ENCODE measurements around the gene RNF175. TPM values are rescaled to one million over a fixed set of nuclear protein-coding genes. Genes with fewer than 3 reads are reported as not detected.
A peak's percentile ranks its signal among the peaks of the same experiment; 100 is the strongest.

RNF175 gene
- total RNA-seq, 1 donor from 2014 or later: not detected

GRCh38 chr4:153789741-153790499 is 30.1 kb upstream of the RNF175 start:
- H3K36me3 Mint-ChIP-seq (ENCODE audit: low read depth): no peaks in the 10 kb centered on the region
- no peaks in the 10 kb centered on the region for H3K9me3 Mint-ChIP-seq
- H3K4me3 Mint-ChIP-seq: no peak overlapping the region
- DNase-seq: no peak
- H3K27me3 Mint-ChIP-seq: peaks cover 92% of the 10 kb centered on the region
- peaks cover 23% of the 10 kb centered on the region for H3K4me1 Mint-ChIP-seq
- intact Hi-C loops (cut with micrococcal nuclease): loop anchor here (5.0 to 10.0 kb wide), 3 partner anchors 235 to 952 kb away; partner anchors contain the start of genes DCHS2 and LRAT
- no peak overlapping the region for H3K27ac Mint-ChIP-seq

DNA sequence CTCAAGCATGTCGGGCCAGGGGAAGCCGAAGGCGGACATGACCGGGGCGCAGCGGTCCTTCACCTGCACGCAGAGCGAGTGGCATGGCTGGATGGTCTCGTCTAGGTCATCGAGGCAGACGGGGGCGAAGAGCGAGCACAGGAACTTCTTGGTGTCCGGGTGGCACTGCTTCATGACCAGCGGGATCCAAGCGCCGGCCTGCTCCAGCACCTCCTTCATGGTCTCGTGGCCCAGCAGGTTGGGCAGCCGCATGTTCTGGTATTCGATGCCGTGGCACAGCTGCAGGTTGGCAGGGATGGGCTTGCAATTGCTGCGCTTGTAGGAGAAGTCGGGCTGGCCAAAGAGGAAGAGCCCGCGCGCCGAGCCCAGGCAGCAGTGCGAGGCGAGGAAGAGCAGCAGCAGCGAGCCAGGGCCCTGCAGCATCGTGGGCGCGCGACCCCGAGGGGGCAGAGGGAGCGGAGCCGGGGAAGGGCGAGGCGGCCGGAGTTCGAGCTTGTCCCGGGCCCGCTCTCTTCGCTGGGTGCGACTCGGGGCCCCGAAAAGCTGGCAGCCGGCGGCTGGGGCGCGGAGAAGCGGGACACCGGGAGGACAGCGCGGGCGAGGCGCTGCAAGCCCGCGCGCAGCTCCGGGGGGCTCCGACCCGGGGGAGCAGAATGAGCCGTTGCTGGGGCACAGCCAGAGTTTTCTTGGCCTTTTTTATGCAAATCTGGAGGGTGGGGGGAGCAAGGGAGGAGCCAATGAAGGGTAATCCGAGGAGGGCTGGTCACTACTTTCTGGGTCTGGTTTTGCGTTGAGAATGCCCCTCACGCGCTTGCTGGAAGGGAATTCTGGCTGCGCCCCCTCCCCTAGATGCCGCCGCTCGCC is 28.8 kb upstream of the RNF175 start, which contains the start of gene SFRP2:
SFRP2 (minus strand) TSS at position 671 of the 864 bp plus-strand sequence; CDS start at position 423, 248 bp downstream.
- H3K27me3 Mint-ChIP-seq: peaks cover 88% of the 10 kb centered on the region
- peak; percentile 56 for DNase-seq
- H3K4me3 Mint-ChIP-seq: no peak within 1 kb of the TSS

DNA sequence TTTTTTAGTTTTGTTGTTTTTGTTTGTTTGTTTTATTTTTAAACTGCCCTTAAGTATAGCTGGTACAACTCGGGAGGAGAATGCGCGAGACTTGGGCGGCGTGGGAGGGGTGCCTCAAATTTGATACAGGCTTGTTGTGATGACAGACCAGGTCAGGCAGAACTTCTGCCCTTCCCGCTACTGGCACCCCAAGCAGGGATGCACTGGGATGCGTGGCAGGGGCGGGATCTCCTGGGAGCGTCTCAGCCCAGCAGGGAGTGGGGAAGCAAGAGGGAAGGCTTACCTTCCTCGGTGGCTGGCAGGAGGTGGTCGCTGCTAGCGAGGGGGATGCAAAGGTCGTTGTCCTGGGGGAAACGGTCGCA is 28.2 kb upstream of the RNF175 start:
- Mint-ChIP-seq H3K36me3 (ENCODE audit: low read depth) (no peaks in the 10 kb centered on the region), H3K27me3 (peaks cover 88% of the 10 kb centered on the region), H3K27ac (peak overlapping the region; percentile 34), H3K9me3 (no peaks in the 10 kb centered on the region), H3K4me3 (no peak overlapping the region), H3K4me1 (peaks cover 23% of the 10 kb centered on the region)
- no peak for DNase-seq
- intact Hi-C loops (cut with micrococcal nuclease): loop anchor here (5.0 to 10.0 kb wide), 3 partner anchors 237 to 954 kb away; partner anchors contain the start of genes DCHS2 and LRAT

More for the DNA sequence above, 28.8 kb upstream of the RNF175 start, which contains the start of gene SFRP2:
- H3K27ac Mint-ChIP-seq: peak within 1 kb of the TSS; percentile 37
- no peaks in the 10 kb centered on the region for H3K9me3 Mint-ChIP-seq
- no peaks in the 10 kb centered on the region for H3K36me3 Mint-ChIP-seq (ENCODE audit: low read depth)
- intact Hi-C loops (cut with micrococcal nuclease): loop anchor here (5.0 to 10.0 kb wide), 3 partner anchors 236 to 954 kb away; partner anchors contain the start of genes DCHS2 and LRAT
- peaks cover 23% of the 10 kb centered on the region for H3K4me1 Mint-ChIP-seq

DNA sequence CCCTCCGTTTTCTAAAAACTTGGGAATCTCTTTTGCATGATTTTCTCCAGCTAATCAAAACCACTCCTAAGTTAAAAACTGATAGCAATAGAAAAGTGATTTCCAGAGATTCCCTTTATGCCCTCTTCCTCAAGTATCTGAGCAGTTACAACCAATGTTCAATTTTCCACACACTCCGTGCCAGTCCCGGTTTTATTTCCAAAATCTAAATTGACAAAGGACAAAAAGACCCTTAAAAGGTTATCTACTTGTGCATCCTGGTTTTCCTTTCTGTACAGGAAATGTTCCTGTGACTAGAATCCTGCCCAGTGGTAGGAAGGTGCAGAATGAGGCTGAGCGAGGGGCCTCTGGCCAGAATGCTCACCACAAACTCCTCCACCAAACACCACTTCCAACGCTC is 27.8 kb upstream of the RNF175 start:
- Mint-ChIP-seq H3K27me3 (peaks cover 86% of the 10 kb centered on the region), H3K36me3 (ENCODE audit: low read depth) (no peaks in the 10 kb centered on the region), H3K9me3 (no peaks in the 10 kb centered on the region), H3K4me3 (no peak overlapping the region), H3K27ac (no peak overlapping the region), H3K4me1 (peaks cover 21% of the 10 kb centered on the region)
- intact Hi-C loops (cut with micrococcal nuclease): loop anchor here (5.0 to 10.0 kb wide), 3 partner anchors 237 to 955 kb away; partner anchors contain the start of genes DCHS2 and LRAT
- DNase-seq: no peak

- intact Hi-C loops (cut with micrococcal nuclease): loop anchor here (5.0 to 10.0 kb wide), 3 partner anchors 238 to 955 kb away; partner anchors contain the start of genes DCHS2 and LRAT
- H3K27ac Mint-ChIP-seq: no peak overlapping the region
These were observed 27.3 kb upstream of the RNF175 start for GRCh38 chr4:153787061-153787560.

GRCh38 chr4:153785910-153786721 is 26.3 kb upstream of the RNF175 start:
- no peak overlapping the region for H3K4me3 Mint-ChIP-seq
- intact Hi-C loops (cut with micrococcal nuclease): loop anchor here (5.0 to 10.0 kb wide), 3 partner anchors 239 to 956 kb away; partner anchors contain the start of genes DCHS2 and LRAT
- H3K4me1 Mint-ChIP-seq: peaks cover 11% of the 10 kb centered on the region
- DNase-seq: peak; percentile 41
- H3K27me3 Mint-ChIP-seq: peaks cover 83% of the 10 kb centered on the region
- H3K36me3 Mint-ChIP-seq (ENCODE audit: low read depth): no peaks in the 10 kb centered on the region
- no peak overlapping the region for H3K27ac Mint-ChIP-seq
- H3K9me3 Mint-ChIP-seq: no peaks in the 10 kb centered on the region

More at GRCh38 chr4:153787061-153787560, 27.3 kb upstream of the RNF175 start:
- Mint-ChIP-seq H3K9me3 (no peaks in the 10 kb centered on the region), H3K27me3 (peaks cover 85% of the 10 kb centered on the region), H3K4me3 (no peak overlapping the region), H3K4me1 (peaks cover 18% of the 10 kb centered on the region), H3K36me3 (ENCODE audit: low read depth) (no peaks in the 10 kb centered on the region)
- DNase-seq: peak; percentile 40

DNA sequence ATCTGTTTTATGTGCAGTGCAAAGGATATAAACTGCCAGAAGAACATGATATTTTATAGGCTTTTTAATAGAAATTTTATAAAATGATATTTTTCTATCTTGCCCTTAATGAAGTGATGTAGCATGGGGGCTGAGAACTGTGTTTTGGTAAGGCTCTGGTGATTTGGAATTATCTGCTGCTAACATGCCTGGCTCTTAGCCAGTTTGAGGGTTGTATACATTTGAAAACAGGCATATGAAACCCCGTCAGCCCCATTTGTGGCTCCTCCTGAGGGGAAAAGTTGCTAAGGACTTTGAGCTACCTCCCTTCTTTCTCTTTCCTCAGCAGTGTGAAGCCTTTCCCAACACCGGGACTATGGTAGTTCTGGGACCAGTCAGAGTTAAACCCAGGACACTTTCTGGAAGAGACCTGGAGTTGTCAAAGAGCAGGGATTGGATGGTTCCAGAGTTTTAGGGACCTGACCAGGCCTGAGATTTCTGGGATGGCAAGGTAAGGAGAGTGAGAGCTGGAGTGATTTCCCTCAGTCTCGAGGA is 24.4 kb upstream of the RNF175 start:
- H3K27me3 Mint-ChIP-seq: peaks cover 78% of the 10 kb centered on the region
- H3K4me1 Mint-ChIP-seq: peaks cover 8% of the 10 kb centered on the region
- DNase-seq: peak; percentile 52
- no peak overlapping the region for H3K27ac Mint-ChIP-seq
- intact Hi-C loops (cut with micrococcal nuclease): loop anchor here (10.0 kb wide), 1 partner anchor 241 kb away; no protein-coding TSS in a partner anchor
- H3K36me3 Mint-ChIP-seq (ENCODE audit: low read depth): no peaks in the 10 kb centered on the region
- H3K4me3 Mint-ChIP-seq: no peak overlapping the region
- H3K9me3 Mint-ChIP-seq: no peaks in the 10 kb centered on the region

DNA sequence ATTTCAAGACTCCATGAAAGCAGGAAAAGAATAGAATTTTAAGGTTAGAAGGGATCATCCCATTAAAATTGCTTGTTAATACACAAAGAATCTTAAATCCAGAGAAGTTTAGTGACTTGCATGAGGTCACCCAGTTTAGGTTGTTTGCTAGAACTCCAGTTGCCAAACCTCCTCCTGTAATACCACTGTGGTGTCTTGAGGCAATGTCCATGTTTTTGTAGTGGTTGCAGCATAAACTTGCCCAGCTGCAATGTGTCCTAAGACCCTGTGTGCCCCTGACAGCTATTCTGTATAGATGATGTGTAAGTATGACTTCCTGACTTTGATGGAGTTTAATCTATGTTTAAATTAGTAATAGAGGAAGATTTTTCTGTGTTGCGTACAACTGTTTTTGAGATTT is 22.8 kb upstream of the RNF175 start:
- H3K4me1 Mint-ChIP-seq: no peaks in the 10 kb centered on the region
- no peaks in the 10 kb centered on the region for H3K36me3 Mint-ChIP-seq (ENCODE audit: low read depth)
- H3K9me3 Mint-ChIP-seq: peaks cover 3% of the 10 kb centered on the region
- peaks cover 73% of the 10 kb centered on the region for H3K27me3 Mint-ChIP-seq
- no peak overlapping the region for H3K4me3 Mint-ChIP-seq
- DNase-seq: peak; percentile 19
- intact Hi-C loops (cut with micrococcal nuclease): loop anchor here (10.0 kb wide), 1 partner anchor 242 kb away; no protein-coding TSS in a partner anchor
- H3K27ac Mint-ChIP-seq: no peak overlapping the region

DNA sequence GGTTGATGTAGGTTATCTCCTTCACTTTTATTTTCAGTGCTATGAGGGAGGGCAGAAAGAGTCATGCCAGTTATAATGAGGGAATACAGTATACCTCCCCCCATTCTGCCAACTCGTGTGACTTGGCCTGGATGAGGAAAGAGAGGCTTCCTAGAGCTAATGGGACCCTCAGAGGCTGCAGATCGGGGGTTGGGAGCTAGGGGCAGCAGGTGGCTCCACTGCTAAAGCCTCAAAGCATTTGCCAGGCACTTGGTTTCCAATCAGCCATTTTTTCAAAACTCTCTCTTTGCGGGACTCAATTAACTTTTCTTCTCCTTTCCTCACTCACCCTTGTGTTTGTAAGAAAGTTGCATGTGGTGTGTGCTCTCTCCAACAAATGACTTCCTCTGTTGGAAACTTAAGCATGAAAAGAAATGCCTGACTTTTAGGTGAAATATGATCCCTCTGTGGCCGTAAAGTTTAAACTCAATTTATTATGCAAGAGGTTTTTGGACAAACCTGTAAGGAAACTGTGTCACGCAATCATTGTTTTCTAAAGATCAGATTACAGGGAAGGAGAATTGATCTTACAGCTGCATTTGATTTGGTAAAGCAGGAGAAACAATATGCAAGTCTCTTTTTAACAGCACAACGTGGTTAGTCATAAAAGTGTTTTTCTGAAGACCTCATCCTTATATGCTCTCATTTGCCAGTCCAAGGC is 22.0 kb upstream of the RNF175 start:
- Mint-ChIP-seq H3K9me3 (peaks cover 3% of the 10 kb centered on the region), H3K27me3 (peaks cover 69% of the 10 kb centered on the region), H3K27ac (no peak overlapping the region), H3K36me3 (ENCODE audit: low read depth) (no peaks in the 10 kb centered on the region), H3K4me3 (no peak overlapping the region), H3K4me1 (no peaks in the 10 kb centered on the region)
- intact Hi-C loops (cut with micrococcal nuclease): loop anchor here (10.0 kb wide), 1 partner anchor 243 kb away; no protein-coding TSS in a partner anchor
- DNase-seq: peak; percentile 22

DNA sequence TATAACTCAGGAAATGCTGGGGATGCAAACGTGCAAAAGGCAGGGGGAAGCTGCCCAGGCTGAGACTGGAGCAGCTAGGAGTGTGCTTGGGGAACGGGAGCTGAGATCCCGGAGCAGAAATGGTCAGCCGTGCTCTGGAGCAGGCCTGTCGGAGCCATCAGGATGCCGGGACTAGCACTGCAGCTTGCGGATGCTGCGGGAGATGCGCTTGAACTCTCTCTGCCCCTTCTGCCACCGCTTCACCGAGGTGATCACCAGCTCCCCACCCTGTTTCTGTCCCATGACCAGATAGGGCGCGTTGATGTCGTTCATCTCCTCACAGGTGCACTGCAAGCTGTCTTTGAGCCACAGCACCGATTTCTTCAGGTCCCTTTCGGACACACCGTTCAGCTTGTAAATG is 21.5 kb upstream of the RNF175 start:
- intact Hi-C loops (cut with micrococcal nuclease): loop anchor here (10.0 kb wide), 1 partner anchor 244 kb away; no protein-coding TSS in a partner anchor
- H3K36me3 Mint-ChIP-seq (ENCODE audit: low read depth): no peaks in the 10 kb centered on the region
- no peak overlapping the region for H3K27ac Mint-ChIP-seq
- peaks cover 68% of the 10 kb centered on the region for H3K27me3 Mint-ChIP-seq
- peaks cover 3% of the 10 kb centered on the region for H3K9me3 Mint-ChIP-seq
- DNase-seq: peak; percentile 45
- no peaks in the 10 kb centered on the region for H3K4me1 Mint-ChIP-seq
- H3K4me3 Mint-ChIP-seq: no peak overlapping the region

DNA sequence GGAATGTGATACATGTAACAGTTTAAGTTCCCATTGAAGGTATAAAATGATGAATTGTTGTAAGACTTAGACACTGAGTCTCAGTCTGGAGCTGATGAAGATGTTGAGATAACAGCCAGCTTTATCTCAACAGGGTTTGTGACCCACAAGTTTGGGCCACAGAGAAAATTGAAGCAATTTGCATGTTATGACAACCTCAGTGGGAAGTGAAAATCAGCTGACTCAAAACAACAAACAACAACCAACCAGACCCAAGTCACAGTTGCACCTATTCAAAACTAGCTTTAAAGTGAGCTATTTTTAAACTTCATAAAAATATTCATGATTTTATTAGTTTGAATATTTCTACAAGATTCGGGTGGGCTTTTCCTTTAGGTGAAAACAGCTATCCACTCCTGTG is 21.1 kb upstream of the RNF175 start:
- Mint-ChIP-seq H3K9me3 (peaks cover 3% of the 10 kb centered on the region), H3K27ac (no peak overlapping the region), H3K27me3 (peaks cover 67% of the 10 kb centered on the region), H3K36me3 (ENCODE audit: low read depth) (no peaks in the 10 kb centered on the region), H3K4me1 (no peaks in the 10 kb centered on the region), H3K4me3 (no peak overlapping the region)
- peak; percentile 24 for DNase-seq
- intact Hi-C loops (cut with micrococcal nuclease): loop anchor here (10.0 kb wide), 1 partner anchor 244 kb away; no protein-coding TSS in a partner anchor

DNA sequence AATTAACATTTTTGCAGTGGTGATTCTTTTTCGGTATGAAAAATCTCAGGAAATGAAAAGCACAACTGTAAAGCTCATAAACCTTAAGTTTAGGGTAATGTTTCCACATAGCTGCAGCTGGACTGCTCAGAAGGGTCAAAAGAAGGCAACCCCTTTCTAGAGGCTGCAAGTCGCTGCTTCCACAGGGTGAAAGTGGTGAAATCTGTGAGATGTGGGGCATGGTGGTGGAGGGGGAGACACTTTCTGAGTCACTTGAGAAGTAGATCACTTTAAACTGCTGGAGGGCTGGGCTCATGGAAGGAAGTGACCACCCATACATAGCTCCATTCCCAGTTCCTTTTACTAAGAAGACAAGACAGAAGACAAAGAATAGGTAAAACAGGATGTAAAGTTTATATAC is 20.4 kb upstream of the RNF175 start:
- H3K4me1 Mint-ChIP-seq: no peaks in the 10 kb centered on the region
- intact Hi-C loops (cut with micrococcal nuclease): loop anchor here (10.0 kb wide), 1 partner anchor 245 kb away; no protein-coding TSS in a partner anchor
- H3K9me3 Mint-ChIP-seq: peaks cover 3% of the 10 kb centered on the region
- no peak overlapping the region for H3K27ac Mint-ChIP-seq
- peaks cover 65% of the 10 kb centered on the region for H3K27me3 Mint-ChIP-seq
- H3K4me3 Mint-ChIP-seq: no peak overlapping the region
- DNase-seq: no peak
- no peaks in the 10 kb centered on the region for H3K36me3 Mint-ChIP-seq (ENCODE audit: low read depth)

Data from activated CD4-positive, alpha-beta T cell treated with anti-CD3 and anti-CD28 coated beads, Interleukin-2, amount 10 ng/mL, durations not matched to agents 24 days and 14 days (primary cell).